K562 (cell line): ENCODE data around the gene DSG3. TPM values are rescaled to one million over a fixed set of nuclear protein-coding genes. Genes with fewer than 3 reads are reported as not detected.
A peak's percentile ranks its signal among the peaks of the same experiment; 100 is the strongest.

ENCODE experiments used
- ATAC-seq: fragments of 200-7000 bp; cut with Tn5 transposase; 3 replicates; pipeline ENCODE4 v1.9.1; 2020; ENCODE audit warnings: moderate library complexity
- BruUV-seq: library from RNA; stranded (reverse); fragments of 400-500 nt; replicated peaks from 2 replicates; lab custom pipeline; 2021; lab: Mats Ljungman, UMichigan
- CTCF ChIA-PET: fragments of 300-600 bp; formaldehyde crosslinking; extraction: SDS; loops from one replicate; lab custom pipeline; 2021; ENCODE audit warnings: low intra/inter-chr PET ratio; lab: Yijun Ruan, JAX
- POLR2A ChIA-PET: fragments of 300-600, 350-650 bp; sonication (Branson Sonifier 250); formaldehyde crosslinking; extraction: SDS; loops from one replicate; lab custom pipeline; 2021; ENCODE audit warnings: antibody characterized with exemption, inconsistent platforms; lab: Yijun Ruan, JAX
- DNase-seq, 4 experiments: peaks; one replicate each; pipeline versions ENCODE4 v3.0.0 to v3.0.0-alpha.2; 2011 to 2018; ENCODE audit warnings: low spot score in 3 of 4, mixed read lengths in 3 of 4; ENCODE audit errors: extremely low read depth in 1 of 4
- FAIRE-seq: peaks from 2 replicates; lab custom pipeline; 2011; peaks lifted over from hg19 to GRCh38; lab: Jason Lieb, UNC
- H2AFZ ChIP-seq: 2 replicates; pipeline ENCODE4 v1.6.0; 2011; ENCODE audit warnings: low read depth, low read length, control low read depth, inconsistent platforms
- H3K27ac ChIP-seq: fragments of 200-600 bp; 3 replicates; pipeline ENCODE4 v1.8.0; 2011; ENCODE audit warnings: low read depth, mild to moderate bottlenecking, control low read depth, inconsistent platforms, low read length, moderate library complexity, mixed read lengths; ENCODE audit errors: extremely low read depth
- H3K27me3 ChIP-seq, 2 experiments: fragments of 300-600 bp in 1 of 2; 2 replicates in 1 of 2; 3 replicates in 1 of 2; pipeline versions ENCODE4 v1.6.0 to v1.8.0; 2011; ENCODE audit warnings: inconsistent platforms in 2 of 2, low read length in 2 of 2, mild to moderate bottlenecking in 1 of 2, mixed read lengths in 1 of 2, moderate library complexity in 1 of 2; ENCODE audit not compliant: control insufficient read depth in 2 of 2, insufficient read depth in 2 of 2
- H3K36me3 ChIP-seq: fragments of 300-600 bp; 3 replicates; pipeline ENCODE4 v1.8.0; 2011; ENCODE audit warnings: mild to moderate bottlenecking, low read length, inconsistent platforms; ENCODE audit not compliant: control insufficient read depth, insufficient read depth
- H3K4me1 ChIP-seq, 2 experiments: fragments of 200-600 bp in 1 of 2; replicated peaks in 1 of 2; 2 replicates in 1 of 2; 3 replicates in 1 of 2; pipeline versions ENCODE4 v1.5.1 to v1.8.0; 2011; ENCODE audit warnings: inconsistent platforms in 2 of 2, low read length in 2 of 2, mild to moderate bottlenecking in 1 of 2, mixed read lengths in 1 of 2, moderate library complexity in 1 of 2; ENCODE audit not compliant: control insufficient read depth in 2 of 2, insufficient read depth in 2 of 2
- H3K4me2 ChIP-seq: 2 replicates; pipeline ENCODE4 v1.6.1; 2011; ENCODE audit warnings: low read length, control low read depth, inconsistent platforms, mixed read lengths; ENCODE audit not compliant: insufficient read depth
- H3K4me3 ChIP-seq: fragments of 200-600 bp; sonication (generic), shearing (Covaris generic); 2 replicates; pipeline ENCODE4 v1.5.1; 2016; ENCODE audit warnings: control low read depth, inconsistent platforms
- H3K79me2 ChIP-seq: fragments of 200-600 bp; 3 replicates; pipeline ENCODE4 v1.8.0; 2011; ENCODE audit warnings: low read length, inconsistent platforms; ENCODE audit not compliant: control insufficient read depth, insufficient read depth
- H3K9ac ChIP-seq, 2 experiments: 2 replicates each; pipeline versions ENCODE4 v1.6.0 to v1.6.1; 2011; ENCODE audit warnings: low read depth in 2 of 2, low read length in 2 of 2, control low read depth in 1 of 2, inconsistent platforms in 1 of 2, mild to moderate bottlenecking in 1 of 2, mixed read lengths in 1 of 2; ENCODE audit not compliant: insufficient read depth in 1 of 2
- H3K9me1 ChIP-seq: one replicate; pipeline ENCODE4 v1.6.0; 2011; ENCODE audit warnings: inconsistent platforms, mild to moderate bottlenecking, low read length, moderate library complexity; ENCODE audit not compliant: control insufficient read depth, insufficient read depth
- H3K9me3 ChIP-seq: replicated peaks from 2 replicates; pipeline ENCODE4 v1.5.1; 2011; ENCODE audit warnings: low read depth, low read length, inconsistent platforms; ENCODE audit not compliant: control insufficient read depth, insufficient read depth
- H4K20me1 ChIP-seq: replicated peaks from 2 replicates; pipeline ENCODE4 v1.6.1; 2011; ENCODE audit warnings: low read length, inconsistent platforms, mixed read lengths; ENCODE audit not compliant: control insufficient read depth, insufficient read depth
- CEBPG ChIP-seq, 3 experiments: fragments of 200-800 bp in 1 of 3; sonication (Bioruptor generic) in 1 of 3; sonication (generic) in 1 of 3; formaldehyde crosslinking in 1 of 3; IDR thresholded peaks in 2 of 3; conservative IDR thresholded peaks in 1 of 3; 2 replicates each; pipeline versions ENCODE4 v1.6.1 to v1.8.0; 2016 to 2022; ENCODE audit warnings: missing compliant biosample characterization in 2 of 3, missing genetic modification characterization in 2 of 3, mild to moderate bottlenecking in 1 of 3, missing genetic modification reagents in 1 of 3
- DACH1 ChIP-seq: fragments of 450-650 bp; IDR thresholded peaks from 2 replicates; pipeline ENCODE4 v1.6.1; 2018; ENCODE audit not compliant: partially characterized antibody
- NCOR1 ChIP-seq: fragments of 450-650 bp; IDR thresholded peaks from 2 replicates; pipeline ENCODE4 v1.6.1; 2016; ENCODE audit warnings: mild to moderate bottlenecking, moderate library complexity
- SIX5 ChIP-seq, 2 experiments: IDR thresholded peaks; 2 replicates each; pipeline ENCODE4 v1.6.1; 2011; ENCODE audit warnings: low read length in 2 of 2, borderline replicate concordance in 1 of 2, low read depth in 1 of 2, mild to moderate bottlenecking in 1 of 2, moderate library complexity in 1 of 2; ENCODE audit not compliant: insufficient read depth in 1 of 2
- TARDBP ChIP-seq: fragments of 450-650 bp; IDR thresholded peaks from 2 replicates; pipeline ENCODE4 v1.6.1; 2016
- ZNF76 ChIP-seq: fragments of 250-450 bp; sonication (Bioruptor Pico); IDR thresholded peaks from 2 replicates; pipeline ENCODE4 v1.4.0; 2020; ENCODE audit warnings: mild to moderate bottlenecking, moderate library complexity, borderline replicate concordance
- WGBS: fragments of 100-300 bp; shearing (Covaris generic); methylation state at CpG from one replicate; pipeline ENCODE4 v1.1.6; 2016; ENCODE audit warnings: low coverage, mixed read lengths; ENCODE audit not compliant: insufficient coverage; ENCODE audit errors: missing lambda C conversion rate; 5-methylcytosine and 5-hydroxymethylcytosine counted together
- in situ Hi-C: fragments of 300-500 bp; cut with MboI; formaldehyde crosslinking; loops from 4 replicates; pipeline ENCODE4 v1.15.0; 2018; ENCODE audit warnings: inconsistent platforms, mixed read lengths
- intact Hi-C: fragments of 100-400 bp; cut with micrococcal nuclease; formaldehyde crosslinking; loops from 2 replicates; pipeline ENCODE4 v1.14.2; 2022
- polyA plus RNA-seq, 8 experiments: library from polyadenylated mRNA; depleted of rRNA in 4 of 8; stranded (reverse) in 5 of 8; unstranded in 3 of 8; fragments of >200 nt; fragmentation: Nextera tagmentation in 2 of 8; fragmentation: Illumina TruSeq in 1 of 8; extraction: Ambion mirVana in 2 of 8; extraction: Trizol in 1 of 8; gene quantifications; 2 replicates each; pipeline versions ENCODE4 v1.2.1 to v1.2.3, GENCODE V29; 2011 to 2014; ENCODE audit warnings: inconsistent platforms in 1 of 8, missing spikeins in 1 of 8
- total RNA-seq, 7 experiments: library from RNA; depleted of rRNA in 6 of 7; stranded (reverse); fragments of >200 nt in 6 of 7; fragmentation: Illumina TruSeq in 2 of 7; extraction: Trizol in 2 of 7; gene quantifications; 2 replicates each; pipeline versions ENCODE4 v1.2.1 to v1.2.3, GENCODE V29; 2011 to 2021; ENCODE audit warnings: low replicate concordance in 1 of 7
- TF ChIP-seq, protein P1 (sequence below): IDR thresholded peaks from 2 replicates; pipeline ENCODE4 v1.6.1; 2011; ENCODE audit not compliant: insufficient read length; ENCODE audit errors: extremely low read depth

DSG3 gene
- total and polyA plus RNA-seq, 9 of the 15 experiments (the other 6 are each of a cell fraction or from before 2014, with no cell fraction given), result 0.04 to 0.18 (median 0.07) TPM; not detected in 1

- no peak overlapping the region for H3K4me3 ChIP-seq
- H3K36me3 ChIP-seq, result no peaks in the 10 kb centered on the region
- no peak overlapping the region for H2AFZ ChIP-seq
- 30% methylated on average over 1 of the region's 1 CpG for WGBS
- ATAC-seq (no peak), FAIRE-seq (no peak), DNase-seq (no peak)
- H3K4me1 ChIP-seq, result no peaks in the 10 kb centered on the region
- intact Hi-C loops (no loop called here), in situ Hi-C loops (no loop called here)
- H3K9me1 ChIP-seq, result no peaks in the 10 kb centered on the region
- no peaks in the 10 kb centered on the region for H3K79me2 ChIP-seq
- ChIA-PET CTCF (interaction anchor here (0.6 kb wide), 1 partner anchor 15 kb away, joined by 6 read pairs; no protein-coding TSS in a partner anchor), POLR2A (no interaction called here)
- no peaks in the 10 kb centered on the region for H3K9me3 ChIP-seq
- H3K27me3 ChIP-seq, result peaks cover 0 to 4% of the 10 kb centered on the region in 2 experiments; a peak in 2 of 5 replicates
- no peak overlapping the region for H3K4me2 ChIP-seq
- no TSS peak for BruUV-seq
- TF ChIP-seq ZNF76 (CRISPR knock-in tag) (no peak), NCOR1 (no peak), DACH1 (peak; percentile 98), CEBPG (CRISPR knock-in tag; IDR thresholded peaks at IDR 0.05) (no peak), CEBPG (tag; conservative IDR thresholded peaks at IDR 0.05 in 1 of 2, IDR thresholded peaks at IDR 0.05 in 1 of 2) (0 out of 4 replicates have a peak, but pooled peaks of 1 of the 2 experiments have one; percentile 9), SIX5 (IDR thresholded peaks at IDR 0.05; ENCODE audit: borderline replicate concordance in 1 of 2, insufficient read depth in 1 of 2, low read depth in 1 of 2, low read length in 2 of 2) (no peak), TARDBP (no peak)
- TF ChIP-seq, protein P1, sequence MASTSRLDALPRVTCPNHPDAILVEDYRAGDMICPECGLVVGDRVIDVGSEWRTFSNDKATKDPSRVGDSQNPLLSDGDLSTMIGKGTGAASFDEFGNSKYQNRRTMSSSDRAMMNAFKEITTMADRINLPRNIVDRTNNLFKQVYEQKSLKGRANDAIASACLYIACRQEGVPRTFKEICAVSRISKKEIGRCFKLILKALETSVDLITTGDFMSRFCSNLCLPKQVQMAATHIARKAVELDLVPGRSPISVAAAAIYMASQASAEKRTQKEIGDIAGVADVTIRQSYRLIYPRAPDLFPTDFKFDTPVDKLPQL, result no peak
- no peaks in the 10 kb centered on the region for H4K20me1 ChIP-seq
- H3K9ac ChIP-seq, result no peak overlapping the region
- no peak overlapping the region for H3K27ac ChIP-seq
These were observed 22.1 kb downstream of the DSG3 start for GRCh38 chr18:31469629-31470028.
